CD14-positive monocyte (primary cell): ENCODE measurements around the gene CDK5. TPM values are rescaled to one million over a fixed set of nuclear protein-coding genes. Genes with fewer than 3 reads are reported as not detected.

ENCODE experiments used
- DNase-seq, 3 donors: peaks; one replicate each; pipeline ENCODE4 v3.0.0-alpha.2; 2011 to 2022
- H2AFZ ChIP-seq: 2 replicates; pipeline ENCODE4 v1.6.0; 2012; ENCODE audit warnings: mild to moderate bottlenecking, low read depth, low read length, inconsistent platforms; ENCODE audit not compliant: insufficient read depth, poor library complexity, severe bottlenecking
- H3K27ac ChIP-seq, 2 donors: 1 replicate in 1 of 2; 2 replicates in 1 of 2; pipeline ENCODE4 v1.5.1; 2012 to 2013; ENCODE audit warnings: low read length in 2 of 2, control low read depth in 1 of 2, inconsistent platforms in 1 of 2, low read depth in 1 of 2, mild to moderate bottlenecking in 1 of 2
- H3K27me3 ChIP-seq, 2 donors: one replicate each; pipeline versions ENCODE4 v1.6.0 to v1.6.1; 2011 to 2013; ENCODE audit warnings: low read length in 2 of 2; ENCODE audit not compliant: control insufficient read depth in 2 of 2, insufficient read depth in 2 of 2
- H3K36me3 ChIP-seq, 2 donors: replicated peaks in 1 of 2; 1 replicate in 1 of 2; 2 replicates in 1 of 2; pipeline versions ENCODE4 v1.5.1 to v1.6.1; 2012 to 2013; ENCODE audit warnings: low read length in 2 of 2, control low read depth in 1 of 2, inconsistent platforms in 1 of 2, mild to moderate bottlenecking in 1 of 2; ENCODE audit not compliant: insufficient read depth in 2 of 2, control insufficient read depth in 1 of 2
- H3K4me1 ChIP-seq, 2 donors: 1 replicate in 1 of 2; 2 replicates in 1 of 2; pipeline versions ENCODE4 v1.5.1 to v1.6.1; 2012 to 2013; ENCODE audit warnings: low read length in 2 of 2, control low read depth in 1 of 2, inconsistent platforms in 1 of 2, mild to moderate bottlenecking in 1 of 2, moderate library complexity in 1 of 2; ENCODE audit not compliant: insufficient read depth in 2 of 2, control insufficient read depth in 1 of 2
- H3K4me2 ChIP-seq: replicated peaks from 2 replicates; pipeline ENCODE3; 2012; ENCODE audit warnings: low read length, moderate library complexity, mild to moderate bottlenecking; ENCODE audit not compliant: poor library complexity, severe bottlenecking; ENCODE audit errors: extremely low read depth
- H3K4me3 ChIP-seq, 3 experiments: fragments of 200-600 bp in 1 of 3; sonication (generic) in 1 of 3; replicated peaks in 1 of 3; 1 replicate in 2 of 3; 2 replicates in 1 of 3; pipeline ENCODE4 v1.5.1; 2011 to 2013; ENCODE audit warnings: low read length in 3 of 3, mild to moderate bottlenecking in 3 of 3, control low read depth in 2 of 3, low read depth in 2 of 3, inconsistent platforms in 1 of 3, moderate library complexity in 1 of 3
- H3K79me2 ChIP-seq: 2 replicates; pipeline ENCODE4 v1.6.0; 2012; ENCODE audit warnings: mild to moderate bottlenecking, control low read depth, inconsistent platforms, low read length, moderate library complexity; ENCODE audit not compliant: insufficient read depth
- H3K9ac ChIP-seq: 2 replicates; pipeline ENCODE4 v1.6.0; 2017; ENCODE audit warnings: low read length, mild to moderate bottlenecking; ENCODE audit not compliant: insufficient read depth, poor library complexity, severe bottlenecking
- H3K9me3 ChIP-seq, 2 donors: replicated peaks in 1 of 2; 1 replicate in 1 of 2; 2 replicates in 1 of 2; pipeline versions ENCODE4 v1.5.1 to v1.6.1; 2012 to 2013; ENCODE audit warnings: low read length in 2 of 2, control low read depth in 1 of 2; ENCODE audit not compliant: control insufficient read depth in 1 of 2, insufficient read depth in 1 of 2
- H4K20me1 ChIP-seq: 2 replicates; pipeline ENCODE4 v1.6.0; 2012; ENCODE audit warnings: mild to moderate bottlenecking, low read length, control low read depth, moderate library complexity; ENCODE audit not compliant: insufficient read depth
- H3K27ac Mint-ChIP-seq, 7 donors: one replicate each; pipeline ENCODE4 v1.8.0; 2020; ENCODE audit warnings: mild to moderate bottlenecking in 7 of 7, mixed read lengths in 7 of 7, moderate library complexity in 6 of 7, inconsistent platforms in 2 of 7
- H3K27me3 Mint-ChIP-seq, 3 donors: one replicate each; pipeline ENCODE4 v1.8.0; 2021 to 2022; ENCODE audit warnings: low read depth in 3 of 3, mild to moderate bottlenecking in 3 of 3, mixed read lengths in 3 of 3, moderate library complexity in 3 of 3, inconsistent platforms in 1 of 3
- H3K36me3 Mint-ChIP-seq, 2 donors: one replicate each; pipeline ENCODE4 v1.8.0; 2020; ENCODE audit warnings: mixed read lengths in 2 of 2, inconsistent platforms in 1 of 2, mild to moderate bottlenecking in 1 of 2
- H3K4me1 Mint-ChIP-seq: one replicate; pipeline ENCODE4 v1.8.0; 2020; ENCODE audit warnings: mild to moderate bottlenecking, mixed read lengths
- H3K4me3 Mint-ChIP-seq, 2 donors: one replicate each; pipeline ENCODE4 v1.8.0; 2020; ENCODE audit warnings: mild to moderate bottlenecking in 2 of 2, mixed read lengths in 2 of 2, moderate library complexity in 1 of 2
- H3K9me3 Mint-ChIP-seq, 7 donors: one replicate each; pipeline ENCODE4 v1.8.0; 2020 to 2022; ENCODE audit warnings: mixed read lengths in 7 of 7, mild to moderate bottlenecking in 6 of 7, moderate library complexity in 6 of 7, inconsistent platforms in 2 of 7
- WGBS: methylation state at CpG from one replicate; pipeline ENCODE4 v1.1.5; 2013; ENCODE audit warnings: missing lambda C conversion rate; ENCODE audit not compliant: insufficient coverage; 5-methylcytosine and 5-hydroxymethylcytosine counted together
- intact Hi-C, 2 donors: fragments of 100-400 bp; cut with micrococcal nuclease; formaldehyde crosslinking; loops; one replicate each; pipeline versions ENCODE4 v1.15.0 to v1.15.1; 2023
- polyA plus RNA-seq, 3 donors: library from polyadenylated mRNA; depleted of rRNA in 1 of 3; unstranded in 2 of 3; stranded (reverse) in 1 of 3; fragments of 300-500 nt in 2 of 3; fragments of >200 nt in 1 of 3; fragmentation: Illumina TruSeq in 2 of 3; gene quantifications; 1 replicate in 2 of 3; 2 replicates in 1 of 3; pipeline ENCODE4 v1.2.3, GENCODE V29; 2012 to 2021
- TF ChIP-seq, protein P1 (sequence below): fragments of 200-600 bp; IDR thresholded peaks from one replicate; pipeline ENCODE4 v1.8.0; 2022; ENCODE audit warnings: antibody characterized with exemption, mild to moderate bottlenecking

CDK5 gene
- polyA plus RNA-seq, 3 donors, result 14.9 to 31.2 (median 24.9) TPM

DNA sequence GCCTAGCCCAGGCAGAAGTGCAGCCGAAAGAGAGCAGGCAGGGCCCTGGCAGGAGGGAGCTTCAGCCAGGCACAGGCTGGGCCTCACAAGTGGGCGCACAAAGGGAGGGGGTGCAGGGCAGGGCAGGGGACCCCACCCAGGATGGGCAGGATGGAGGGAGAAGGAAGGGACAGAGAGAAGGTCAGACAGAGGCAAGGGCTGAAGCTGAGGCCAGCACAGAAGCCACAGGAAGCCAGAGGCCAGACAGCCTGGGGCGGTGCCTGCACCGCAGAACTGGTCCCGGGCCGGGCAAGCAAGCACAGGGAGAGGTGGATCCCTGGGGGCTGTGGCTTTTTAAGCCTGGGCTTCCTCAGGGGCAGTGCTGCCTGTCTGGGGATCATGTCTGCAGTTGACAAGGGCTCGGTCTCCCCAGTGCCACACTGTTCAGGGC lies 50.2 kb downstream of the CDK5 start:
- H2AFZ ChIP-seq, result no peak overlapping the region
- intact Hi-C loops, result no loop called here

GRCh38 chr7:151006590-151007300 lies 51.0 kb downstream of the CDK5 start:
- H3K4me3 Mint-ChIP-seq, result no peak overlapping the region

More for the DNA sequence above, 50.2 kb downstream of the CDK5 start:
- Mint-ChIP-seq H3K36me3 (peaks cover 0 to 3% of the 10 kb centered on the region in 2 donors), H3K27me3 (peaks cover 32 to 64% (median 37%) of the 10 kb centered on the region in 3 donors), H3K9me3 (peaks cover 0 to 5% (median 0%) of the 10 kb centered on the region in 7 donors), H3K27ac (no peak overlapping the region), H3K4me3 (no peak overlapping the region), H3K4me1 (peaks cover 28% of the 10 kb centered on the region)
- H3K9ac ChIP-seq, result no peak overlapping the region
- no peak overlapping the region for H3K27ac ChIP-seq
- DNase-seq, result no peak
- TF ChIP-seq, protein P1, sequence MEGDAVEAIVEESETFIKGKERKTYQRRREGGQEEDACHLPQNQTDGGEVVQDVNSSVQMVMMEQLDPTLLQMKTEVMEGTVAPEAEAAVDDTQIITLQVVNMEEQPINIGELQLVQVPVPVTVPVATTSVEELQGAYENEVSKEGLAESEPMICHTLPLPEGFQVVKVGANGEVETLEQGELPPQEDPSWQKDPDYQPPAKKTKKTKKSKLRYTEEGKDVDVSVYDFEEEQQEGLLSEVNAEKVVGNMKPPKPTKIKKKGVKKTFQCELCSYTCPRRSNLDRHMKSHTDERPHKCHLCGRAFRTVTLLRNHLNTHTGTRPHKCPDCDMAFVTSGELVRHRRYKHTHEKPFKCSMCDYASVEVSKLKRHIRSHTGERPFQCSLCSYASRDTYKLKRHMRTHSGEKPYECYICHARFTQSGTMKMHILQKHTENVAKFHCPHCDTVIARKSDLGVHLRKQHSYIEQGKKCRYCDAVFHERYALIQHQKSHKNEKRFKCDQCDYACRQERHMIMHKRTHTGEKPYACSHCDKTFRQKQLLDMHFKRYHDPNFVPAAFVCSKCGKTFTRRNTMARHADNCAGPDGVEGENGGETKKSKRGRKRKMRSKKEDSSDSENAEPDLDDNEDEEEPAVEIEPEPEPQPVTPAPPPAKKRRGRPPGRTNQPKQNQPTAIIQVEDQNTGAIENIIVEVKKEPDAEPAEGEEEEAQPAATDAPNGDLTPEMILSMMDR, result no peak
- no peak overlapping the region for H3K4me3 ChIP-seq
- peaks cover 0 to 4% of the 10 kb centered on the region in 2 donors for H3K9me3 ChIP-seq
- H3K27me3 ChIP-seq, result peaks cover 2 to 30% of the 10 kb centered on the region in 2 donors
- H3K4me2 ChIP-seq, result no peak overlapping the region
- H4K20me1 ChIP-seq, result no peaks in the 10 kb centered on the region
- H3K79me2 ChIP-seq, result no peaks in the 10 kb centered on the region
- H3K36me3 ChIP-seq, result no peaks in the 10 kb centered on the region
- peaks cover 16 to 29% of the 10 kb centered on the region in 2 donors for H3K4me1 ChIP-seq
- 51% methylated on average over 7 of the region's 7 CpGs for WGBS

More at GRCh38 chr7:151006590-151007300, 51.0 kb downstream of the CDK5 start:
- intact Hi-C loops, result no loop called here
- no peak for DNase-seq
- H3K9me3 ChIP-seq, result peaks cover 0 to 4% of the 10 kb centered on the region in 2 donors
- H3K79me2 ChIP-seq, result no peaks in the 10 kb centered on the region
- H3K4me3 ChIP-seq, result no peak overlapping the region
- Mint-ChIP-seq H3K4me1 (peaks cover 24% of the 10 kb centered on the region), H3K27me3 (peaks cover 24 to 58% (median 36%) of the 10 kb centered on the region in 3 donors), H3K27ac (no peak overlapping the region), H3K9me3 (peaks cover 0 to 3% (median 0%) of the 10 kb centered on the region in 7 donors), H3K36me3 (no peaks in the 10 kb centered on the region)
- no peaks in the 10 kb centered on the region for H3K36me3 ChIP-seq
- no peaks in the 10 kb centered on the region for H4K20me1 ChIP-seq
- H3K4me2 ChIP-seq, result no peak overlapping the region
- TF ChIP-seq, protein P1, result no peak
- WGBS, result 93% methylated on average over 23 of the region's 23 CpGs
- no peak overlapping the region for H3K27ac ChIP-seq
- H3K27me3 ChIP-seq, result peaks cover 0 to 22% of the 10 kb centered on the region in 2 donors
- H3K4me1 ChIP-seq, result peaks cover 16 to 26% of the 10 kb centered on the region in 2 donors
- H2AFZ ChIP-seq, result no peak overlapping the region
- no peak overlapping the region for H3K9ac ChIP-seq
